Measurements from ENCODE around the gene ATAD2B. TPM values are rescaled to one million over a fixed set of nuclear protein-coding genes. Genes with fewer than 3 reads are reported as not detected.
A peak's percentile ranks its signal among the peaks of the same experiment; 100 is the strongest.
"Not testable (repeated sequence)": the region's sequence is repeated elsewhere in the genome, so short reads cannot be mapped to it uniquely, and the experiment has no call there.

Gene ATAD2B
- polyA plus RNA-seq (2011; rRNA removed) (4.5 and 6.0 TPM in 2 replicates), polyA minus RNA-seq (2011; rRNA and poly(A)+ RNA removed) (8.6 and 12.3 TPM in 2 replicates)

DNA sequence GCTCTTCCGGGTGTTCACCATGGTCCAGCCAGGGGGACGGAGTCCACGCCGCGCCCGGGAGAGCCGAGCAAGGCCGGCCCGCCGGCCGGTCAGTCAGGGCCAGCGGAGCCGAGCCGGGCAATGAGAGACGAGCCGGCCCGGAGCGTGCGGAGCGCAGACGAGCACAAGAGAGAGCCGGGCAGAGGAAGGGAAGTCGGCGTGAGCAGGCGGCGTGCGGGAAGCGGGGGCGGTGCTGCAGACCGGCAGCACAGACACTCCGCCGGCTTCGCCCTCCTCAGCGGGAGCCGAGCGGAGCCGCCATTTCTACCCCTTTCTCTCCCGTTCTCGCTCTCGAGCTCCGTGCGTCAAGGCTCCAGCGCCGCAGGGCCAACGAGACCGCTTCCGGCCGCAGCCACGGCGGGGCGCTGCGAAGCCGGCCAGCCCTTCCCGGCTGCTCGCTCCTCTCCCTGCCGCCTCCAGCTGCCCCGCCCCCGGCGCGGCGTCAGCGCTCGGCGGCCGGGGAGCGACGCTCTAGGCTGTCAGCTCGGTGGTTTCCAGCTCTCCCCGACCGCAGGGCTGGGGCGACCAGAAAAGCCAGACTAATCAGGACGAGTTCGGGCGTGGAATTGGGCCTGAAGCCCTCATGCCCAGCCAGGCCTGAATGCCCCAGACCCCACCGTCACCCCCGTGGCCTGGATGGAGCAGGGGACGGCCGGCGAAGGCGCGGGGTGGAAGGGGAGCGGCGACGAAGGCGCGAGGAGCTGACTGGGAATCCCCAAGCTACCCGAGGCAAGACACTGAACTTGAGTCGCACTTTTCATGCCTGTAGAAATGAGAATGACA lies at the start of gene ATAD2B:
Gene ATAD2B, minus strand, starts transcription at position 374 of the 822 bp plus-strand sequence. Its CDS starts 353 bp downstream, at position 21.
- POLR2A ChIA-PET, result interaction anchor here (0.5 to 2.9 kb wide), 21 partner anchors 9 to 197 kb away, joined by 3 to 25 read pairs (median 5); partner anchors contain the start of genes SF3B6, TP53I3, UBXN2A and WDCP
- peak; percentile 85 for DNase-seq (ENCODE audit: low read depth, low spot score)
- TF ChIP-seq, protein P1, sequence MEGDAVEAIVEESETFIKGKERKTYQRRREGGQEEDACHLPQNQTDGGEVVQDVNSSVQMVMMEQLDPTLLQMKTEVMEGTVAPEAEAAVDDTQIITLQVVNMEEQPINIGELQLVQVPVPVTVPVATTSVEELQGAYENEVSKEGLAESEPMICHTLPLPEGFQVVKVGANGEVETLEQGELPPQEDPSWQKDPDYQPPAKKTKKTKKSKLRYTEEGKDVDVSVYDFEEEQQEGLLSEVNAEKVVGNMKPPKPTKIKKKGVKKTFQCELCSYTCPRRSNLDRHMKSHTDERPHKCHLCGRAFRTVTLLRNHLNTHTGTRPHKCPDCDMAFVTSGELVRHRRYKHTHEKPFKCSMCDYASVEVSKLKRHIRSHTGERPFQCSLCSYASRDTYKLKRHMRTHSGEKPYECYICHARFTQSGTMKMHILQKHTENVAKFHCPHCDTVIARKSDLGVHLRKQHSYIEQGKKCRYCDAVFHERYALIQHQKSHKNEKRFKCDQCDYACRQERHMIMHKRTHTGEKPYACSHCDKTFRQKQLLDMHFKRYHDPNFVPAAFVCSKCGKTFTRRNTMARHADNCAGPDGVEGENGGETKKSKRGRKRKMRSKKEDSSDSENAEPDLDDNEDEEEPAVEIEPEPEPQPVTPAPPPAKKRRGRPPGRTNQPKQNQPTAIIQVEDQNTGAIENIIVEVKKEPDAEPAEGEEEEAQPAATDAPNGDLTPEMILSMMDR (IDR thresholded peaks at IDR 0.05; ENCODE audit: low read depth, low read length), result peak; percentile 75
- Histone ChIP-seq H3K4me3 (ENCODE audit: low read depth, low read length) (peak within 1 kb of the TSS; percentile 90), H3K27ac (ENCODE audit: low read depth, low read length) (peak within 1 kb of the TSS; percentile 98), H3K27me3 (ENCODE audit: control insufficient read depth, insufficient read depth, low read length) (no peaks in the 10 kb centered on the region), H3K9me3 (ENCODE audit: control insufficient read depth, insufficient read depth, low read length) (peaks cover 4% of the 10 kb centered on the region; the same call in 1 of the 2 replicates)
- CTCF ChIA-PET, result interaction anchor here (0.6 to 4.8 kb wide), 55 partner anchors 13 to 584 kb away, joined by 3 to 63 read pairs (median 5); partner anchors contain the start of genes TP53I3, UBXN2A and WDCP

GRCh38 chr2:23967846-23968245 lies 40.9 kb upstream of the ATAD2B start:
- DNase-seq (ENCODE audit: low read depth, low spot score), result no peak
- TF ChIP-seq, protein P1 (IDR thresholded peaks at IDR 0.05; ENCODE audit: low read depth, low read length), result no peak
- CTCF ChIA-PET, result no interaction called here
- POLR2A ChIA-PET, result interaction anchor here (0.7 kb wide), 1 partner anchor 300 kb away, joined by 3 read pairs; no protein-coding TSS in a partner anchor
- no peaks in the 10 kb centered on the region for H3K9me3 ChIP-seq (ENCODE audit: control insufficient read depth, insufficient read depth, low read length)
- no peaks in the 10 kb centered on the region for H3K27me3 ChIP-seq (ENCODE audit: control insufficient read depth, insufficient read depth, low read length)
- no peak overlapping the region for H3K4me3 ChIP-seq (ENCODE audit: low read depth, low read length)
- no peak overlapping the region for H3K27ac ChIP-seq (ENCODE audit: low read depth, low read length)

DNA sequence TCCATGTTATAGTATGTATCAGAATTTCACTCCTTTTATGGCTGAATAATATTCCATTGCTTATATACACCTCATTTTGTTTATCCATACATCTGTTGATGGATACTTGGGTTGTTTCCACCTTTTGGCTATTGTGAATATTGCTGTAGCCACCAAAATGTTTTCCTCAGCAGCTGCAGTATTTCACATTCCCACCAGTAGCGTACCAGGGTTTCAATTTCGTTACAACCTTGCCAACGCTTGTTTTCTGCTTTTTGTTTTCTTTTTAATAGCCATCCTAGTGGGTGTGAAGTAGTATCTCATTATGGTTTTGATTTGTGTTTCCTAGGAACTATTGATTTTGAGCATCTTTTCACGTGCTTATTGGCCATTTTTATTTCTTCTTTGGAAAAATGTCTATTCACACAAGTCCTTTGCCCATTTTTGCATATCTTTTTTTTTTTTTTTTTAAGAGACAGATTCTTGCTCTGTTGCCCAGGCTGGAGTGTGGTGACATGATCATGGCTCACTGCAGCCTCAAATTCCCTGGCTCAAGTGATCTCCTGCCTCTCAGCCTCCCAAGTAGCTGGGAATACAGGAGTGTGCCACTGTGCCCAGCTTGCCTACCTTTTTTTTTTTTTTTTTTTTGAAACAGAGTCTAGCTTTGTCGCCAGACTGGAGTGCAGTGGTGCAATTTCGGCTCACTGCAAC lies 27.5 kb upstream of the ATAD2B start:
- POLR2A ChIA-PET, result interaction anchor here (0.7 kb wide), 1 partner anchor 30 kb away, joined by 5 read pairs; no protein-coding TSS in a partner anchor
- CTCF ChIA-PET, result no interaction called here
- Histone ChIP-seq H3K4me3 (ENCODE audit: low read depth, low read length) (peak overlapping the region; percentile 17; the same call in 1 of the 2 replicates), H3K27me3 (ENCODE audit: control insufficient read depth, insufficient read depth, low read length) (no peaks in the 10 kb centered on the region), H3K27ac (ENCODE audit: low read depth, low read length) (no peak overlapping the region), H3K9me3 (ENCODE audit: control insufficient read depth, insufficient read depth, low read length) (no peaks in the 10 kb centered on the region)
- TF ChIP-seq, protein P1 (IDR thresholded peaks at IDR 0.05; ENCODE audit: low read depth, low read length), result peak; percentile 54
- no peak for DNase-seq (ENCODE audit: low read depth, low spot score)

- Histone ChIP-seq H3K9me3 (ENCODE audit: control insufficient read depth, insufficient read depth, low read length) (no peaks in the 10 kb centered on the region), H3K4me3 (ENCODE audit: low read depth, low read length) (no peak overlapping the region), H3K27ac (ENCODE audit: low read depth, low read length) (no peak overlapping the region), H3K27me3 (ENCODE audit: control insufficient read depth, insufficient read depth, low read length) (no peaks in the 10 kb centered on the region)
- TF ChIP-seq, protein P1 (IDR thresholded peaks at IDR 0.05; ENCODE audit: low read depth, low read length), result no peak
- ChIA-PET CTCF (no interaction called here), POLR2A (no interaction called here)
- no peak for DNase-seq (ENCODE audit: low read depth, low spot score)
These were observed 26.7 kb upstream of the ATAD2B start for GRCh38 chr2:23953625-23954024.

GRCh38 chr2:23952558-23952957 lies 25.6 kb upstream of the ATAD2B start:
- CTCF ChIA-PET, result interaction anchor here (1.7 kb wide), 1 partner anchor 25 kb away, joined by 6 read pairs; the partner anchor contains the start of gene ATAD2B
- H3K9me3 ChIP-seq (ENCODE audit: control insufficient read depth, insufficient read depth, low read length); H3K4me3 ChIP-seq (ENCODE audit: low read depth, low read length); POLR2A ChIA-PET; H3K27ac ChIP-seq (ENCODE audit: low read depth, low read length); H3K27me3 ChIP-seq (ENCODE audit: control insufficient read depth, insufficient read depth, low read length); DNase-seq (ENCODE audit: low read depth, low spot score): not testable (repeated sequence)
